RWPE1 (cell line): ENCODE results near the gene ASF1B.
A peak's percentile ranks its signal among the peaks of the same experiment; 100 is the strongest.
"Not testable (repeated sequence)": the region's sequence is repeated elsewhere in the genome, so short reads cannot be mapped to it uniquely, and the experiment has no call there.

Source experiments
- CTCF ChIA-PET: fragments of 350-600 bp; sonication (Branson Sonifier 250); formaldehyde crosslinking; extraction: SDS; loops from one replicate; lab custom pipeline; 2021; lab: Yijun Ruan, JAX
- POLR2A ChIA-PET: fragments of 400-600 bp; formaldehyde crosslinking; extraction: SDS; loops from one replicate; lab custom pipeline; 2020; ENCODE audit warnings: antibody characterized with exemption; ENCODE audit not compliant: low non-redundant PET; lab: Yijun Ruan, JAX
- DNase-seq: peaks from one replicate; pipeline ENCODE4 v3.0.0; 2012; ENCODE audit warnings: low spot score
- H3K27ac ChIP-seq: fragments of 450-650 bp; 2 replicates; pipeline ENCODE4 v1.5.1; 2017
- TF ChIP-seq, protein P1 (sequence below): fragments of 450-650 bp; conservative IDR thresholded peaks from 2 replicates; pipeline ENCODE4 v1.5.1; 2017; ENCODE audit warnings: low read depth, mild to moderate bottlenecking

The ASF1B gene

DNA sequence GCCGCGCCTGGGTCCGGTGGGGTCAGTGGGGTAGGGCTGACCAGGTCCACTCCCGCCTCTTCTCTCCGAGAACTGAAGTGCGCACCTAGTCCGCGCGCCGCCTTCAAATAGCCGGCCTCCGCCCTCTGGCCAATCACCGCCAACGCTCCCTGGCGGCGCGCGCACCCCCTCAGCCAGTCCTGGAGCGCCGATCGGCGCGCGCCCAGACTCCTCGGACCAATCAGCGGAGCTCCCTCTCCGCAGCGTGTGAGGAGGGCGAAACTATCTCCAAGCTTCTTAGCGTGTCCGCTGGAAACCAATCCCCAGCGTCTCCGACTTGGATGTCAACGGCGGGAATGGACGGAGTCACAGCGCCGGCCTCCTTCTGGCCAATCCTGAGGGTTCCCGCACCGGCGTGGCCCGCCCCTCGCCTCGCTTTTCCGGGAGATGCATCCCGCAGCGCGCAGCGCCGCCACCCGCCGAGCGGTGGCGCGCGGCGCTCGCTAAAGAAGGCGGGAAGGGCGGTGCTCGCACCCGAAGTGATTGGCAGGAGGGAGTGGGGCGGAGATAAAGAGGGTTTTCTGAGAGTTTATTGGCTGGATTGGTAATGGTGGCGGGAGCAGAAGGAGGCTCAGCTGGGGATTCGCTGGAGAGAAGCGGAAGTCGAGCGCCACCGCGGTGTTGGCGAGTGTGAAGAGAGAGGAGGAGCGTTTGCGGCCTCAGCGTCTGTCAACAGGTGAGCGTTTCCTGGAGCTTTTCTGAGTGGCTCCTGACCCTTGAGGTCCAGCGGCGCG is at the start of gene ASF1B:
Gene ASF1B (minus strand): TSS at position 81 of the 773 bp plus-strand sequence. CDS start 133 bp downstream, outside the sequence.
- H3K27ac ChIP-seq, result peak within 1 kb of the TSS; percentile 96
- DNase-seq, result peak; percentile 99
- CTCF ChIA-PET, result interaction anchor here (0.6 to 1.8 kb wide), 19 partner anchors 8 to 1393 kb away, joined by 3 to 10 read pairs (median 3); partner anchors contain the start of genes ADGRE5 and MISP3
- POLR2A ChIA-PET, result no interaction called here
- TF ChIP-seq, protein P1, sequence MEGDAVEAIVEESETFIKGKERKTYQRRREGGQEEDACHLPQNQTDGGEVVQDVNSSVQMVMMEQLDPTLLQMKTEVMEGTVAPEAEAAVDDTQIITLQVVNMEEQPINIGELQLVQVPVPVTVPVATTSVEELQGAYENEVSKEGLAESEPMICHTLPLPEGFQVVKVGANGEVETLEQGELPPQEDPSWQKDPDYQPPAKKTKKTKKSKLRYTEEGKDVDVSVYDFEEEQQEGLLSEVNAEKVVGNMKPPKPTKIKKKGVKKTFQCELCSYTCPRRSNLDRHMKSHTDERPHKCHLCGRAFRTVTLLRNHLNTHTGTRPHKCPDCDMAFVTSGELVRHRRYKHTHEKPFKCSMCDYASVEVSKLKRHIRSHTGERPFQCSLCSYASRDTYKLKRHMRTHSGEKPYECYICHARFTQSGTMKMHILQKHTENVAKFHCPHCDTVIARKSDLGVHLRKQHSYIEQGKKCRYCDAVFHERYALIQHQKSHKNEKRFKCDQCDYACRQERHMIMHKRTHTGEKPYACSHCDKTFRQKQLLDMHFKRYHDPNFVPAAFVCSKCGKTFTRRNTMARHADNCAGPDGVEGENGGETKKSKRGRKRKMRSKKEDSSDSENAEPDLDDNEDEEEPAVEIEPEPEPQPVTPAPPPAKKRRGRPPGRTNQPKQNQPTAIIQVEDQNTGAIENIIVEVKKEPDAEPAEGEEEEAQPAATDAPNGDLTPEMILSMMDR, result peak; percentile 99

- DNase-seq, CTCF ChIA-PET, H3K27ac ChIP-seq, POLR2A ChIA-PET: not testable (repeated sequence)
Measured at GRCh38 chr19:14185691-14186090, 49.3 kb upstream of the ASF1B start.

- CTCF ChIA-PET, result interaction anchor here (0.6 kb wide), 1 partner anchor 324 kb away, joined by 3 read pairs; no protein-coding TSS in a partner anchor
- no peak for DNase-seq
- H3K27ac ChIP-seq, result no peak overlapping the region
- POLR2A ChIA-PET, result no interaction called here
- TF ChIP-seq, protein P1, result no peak
Measured at GRCh38 chr19:14185158-14185557, 48.8 kb upstream of the ASF1B start.

DNA sequence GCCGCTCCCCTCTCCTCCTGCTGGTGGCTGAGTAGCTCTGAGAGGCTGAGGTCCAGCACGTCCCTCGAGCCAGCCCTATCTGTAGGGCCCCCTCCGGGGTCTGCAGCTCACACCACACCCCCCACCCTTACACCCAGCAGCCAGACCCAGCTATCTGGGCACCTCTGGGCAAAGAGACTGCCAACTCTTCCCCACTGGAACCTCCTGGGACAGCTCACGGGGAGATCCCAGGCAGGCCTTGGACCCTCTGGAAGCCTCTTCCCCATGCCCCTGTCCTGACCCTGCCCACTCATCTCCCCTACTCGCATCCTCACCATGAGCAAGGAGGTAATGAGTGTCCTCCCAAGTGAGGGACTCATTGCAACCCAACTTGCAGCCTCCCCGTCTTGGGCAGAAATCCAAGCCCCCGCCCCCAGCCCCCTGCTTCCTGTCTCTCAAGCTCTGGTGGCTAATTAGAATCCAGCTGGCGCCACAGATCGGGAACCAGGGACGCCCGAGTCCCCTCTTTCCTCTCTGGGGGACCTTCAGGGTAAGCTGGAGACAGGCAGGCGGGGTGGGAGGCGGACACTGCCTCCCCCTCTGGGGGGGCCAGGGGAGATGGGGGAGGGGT is 47.5 kb upstream of the ASF1B start:
- DNase-seq, result no peak
- TF ChIP-seq, protein P1, result no peak
- ChIA-PET POLR2A (no interaction called here), CTCF (interaction anchor here (0.7 to 0.9 kb wide), 3 partner anchors 13 to 165 kb away, joined by 3 read pairs; no protein-coding TSS in a partner anchor)
- H3K27ac ChIP-seq, result no peak overlapping the region

DNA sequence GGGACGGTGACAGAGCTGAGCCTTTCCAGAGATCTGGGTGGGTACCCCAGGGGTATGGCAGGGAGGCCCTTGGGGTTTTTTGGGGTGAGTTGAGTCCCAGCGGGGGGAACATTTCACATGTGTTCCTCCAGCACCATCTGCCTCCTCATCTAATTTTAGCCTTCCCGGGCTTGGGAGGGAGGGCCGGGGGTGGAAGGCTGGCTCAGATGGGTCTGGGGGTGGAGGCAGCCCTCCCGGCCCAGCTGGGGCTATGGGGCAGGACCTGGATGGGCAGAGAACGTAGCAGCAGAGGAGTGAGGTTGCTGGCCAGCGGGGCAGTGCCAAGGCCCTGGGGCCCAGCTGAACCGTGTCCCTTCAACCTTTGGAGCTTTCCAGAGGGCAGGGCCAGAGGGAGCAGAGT is 46.1 kb upstream of the ASF1B start:
- CTCF ChIA-PET, result no interaction called here
- DNase-seq, result no peak

DNA sequence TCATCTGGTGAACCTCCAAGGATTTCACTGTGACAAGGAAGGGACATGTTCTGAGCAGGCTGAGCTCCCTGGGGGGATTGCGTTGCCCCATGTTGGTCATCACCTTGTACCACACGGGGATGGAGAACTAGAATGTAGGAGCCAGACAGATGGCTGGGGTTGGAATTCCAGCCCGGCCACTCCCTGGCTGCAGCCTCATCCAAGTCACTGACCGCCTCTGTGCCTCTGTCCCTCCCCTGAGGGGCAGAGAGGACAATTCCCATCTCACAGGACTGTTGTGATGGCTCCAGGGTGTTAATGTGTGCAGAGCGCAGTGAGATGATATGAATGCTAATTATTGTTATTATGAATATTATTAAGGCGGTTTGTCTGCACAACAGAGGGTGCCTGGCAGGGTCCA is 45.5 kb upstream of the ASF1B start:
- TF ChIP-seq, protein P1, result no peak
- CTCF ChIA-PET, result no interaction called here
- DNase-seq, result no peak
- POLR2A ChIA-PET, result no interaction called here
- H3K27ac ChIP-seq, result no peak overlapping the region

More for the DNA sequence above, 46.1 kb upstream of the ASF1B start:
- H3K27ac ChIP-seq, result no peak overlapping the region
- POLR2A ChIA-PET, result no interaction called here
- TF ChIP-seq, protein P1, result no peak

- POLR2A ChIA-PET, CTCF ChIA-PET: not testable (repeated sequence)
- H3K27ac ChIP-seq, result peak overlapping the region; percentile 7; the same call in 1 of the 2 replicates
- DNase-seq, result peak; percentile 16
Measured at GRCh38 chr19:14181199-14181598, 44.8 kb upstream of the ASF1B start.
